ENCODE data around the gene TVP23C.
"Not testable (repeated sequence)": the region's sequence is repeated elsewhere in the genome, so short reads cannot be mapped to it uniquely, and the experiment has no call there.

GRCh38 chr17:15563375-15563857, at the start of gene TVP23C:
- not testable (repeated sequence) for TF ChIP-seq CTCF (IDR thresholded peaks at IDR 0.05; ENCODE audit: insufficient read depth, low read length, poor library complexity, severe bottlenecking); EZH2phosphoT487 (conservative IDR thresholded peaks at IDR 0.05; ENCODE audit: low read length)
